Astrocyte (in vitro differentiated cells and primary cell): ENCODE measurements around the gene PBRM1.

ENCODE experiments used
- CTCF ChIP-seq: IDR thresholded peaks from 2 replicates; pipeline ENCODE4 v1.5.1; 2011; ENCODE audit warnings: low read depth, mild to moderate bottlenecking, inconsistent platforms, low read length, moderate library complexity; ENCODE audit not compliant: insufficient read depth
- EZH2 ChIP-seq: IDR thresholded peaks from 2 replicates; pipeline ENCODE4 v1.6.1; 2012; ENCODE audit warnings: mild to moderate bottlenecking, low read length, inconsistent platforms; ENCODE audit not compliant: insufficient read depth

GRCh38 chr3:52606373-52607085 is 79.2 kb downstream of the PBRM1 start:
- no peak for TF ChIP-seq EZH2
- TF ChIP-seq CTCF, result no peak
